OCI-LY3 (cell line): ENCODE measurements around the gene SLC17A2.

Experiments
- H2AFZ ChIP-seq: fragments of 200-600, 300-600 bp; shearing (Covaris generic); 2 replicates; pipeline ENCODE4 v1.6.0; 2014; ENCODE audit warnings: antibody characterized with exemption, low read depth, low read length
- H3K27ac ChIP-seq: fragments of 200-600, 300-600 bp; sonication (generic); 2 replicates; pipeline ENCODE4 v1.5.1; 2014; ENCODE audit warnings: mild to moderate bottlenecking, low read length, moderate library complexity, mixed read lengths
- H3K27me3 ChIP-seq: fragments of 200-600, 300-600 bp; sonication (generic); 2 replicates; pipeline ENCODE4 v1.6.1; 2014; ENCODE audit warnings: low read depth, low read length, mixed read lengths
- H3K36me3 ChIP-seq: fragments of 200-600, 300-600 bp; sonication (generic); replicated peaks from 2 replicates; pipeline ENCODE3; 2014; ENCODE audit warnings: low read depth, low read length, mixed read lengths
- H3K4me1 ChIP-seq: fragments of 300-600, 200-600 bp; sonication (generic); 2 replicates; pipeline ENCODE4 v1.6.1; 2014; ENCODE audit warnings: low read length, mixed read lengths
- H3K4me2 ChIP-seq: fragments of 200-600, 300-600 bp; sonication (generic); 2 replicates; pipeline ENCODE4 v1.6.1; 2014; ENCODE audit warnings: low read length, mixed read lengths
- H3K4me3 ChIP-seq: fragments of 300-600, 200-600 bp; sonication (generic); 2 replicates; pipeline ENCODE4 v1.5.1; 2014; ENCODE audit warnings: antibody characterized with exemption, mild to moderate bottlenecking, low read length, moderate library complexity
- H3K79me2 ChIP-seq: fragments of 300-600, 200-600 bp; shearing (Covaris generic); 2 replicates; pipeline ENCODE4 v1.6.1; 2014; ENCODE audit warnings: mild to moderate bottlenecking, low read length, mixed read lengths
- H3K9ac ChIP-seq: fragments of 300-600, 200-600 bp; shearing (Covaris generic); 2 replicates; pipeline ENCODE4 v1.6.0; 2014; ENCODE audit warnings: mild to moderate bottlenecking, low read length, moderate library complexity
- H3K9me3 ChIP-seq: fragments of 200-600, 300-600 bp; shearing (Covaris generic); 2 replicates; pipeline ENCODE4 v1.6.1; 2014; ENCODE audit warnings: low read length, mixed read lengths; ENCODE audit not compliant: insufficient read depth
- H4K20me1 ChIP-seq: fragments of 200-600, 300-600 bp; sonication (generic); 2 replicates; pipeline ENCODE4 v1.6.1; 2016; ENCODE audit warnings: low read length, mixed read lengths; ENCODE audit not compliant: insufficient read depth
- EZH2phosphoT487 ChIP-seq: fragments of 200-600 bp; shearing (Covaris generic); IDR thresholded peaks from 2 replicates; pipeline ENCODE4 v1.6.1; 2018; ENCODE audit warnings: antibody characterized with exemption, mixed run types, low read depth
- TF ChIP-seq, protein P1 (sequence below): fragments of 200-600, 300-600 bp; sonication (generic); IDR thresholded peaks from 2 replicates; pipeline ENCODE4 v1.5.1; 2014; ENCODE audit warnings: antibody characterized with exemption, low read length, low read depth

The SLC17A2 gene

DNA sequence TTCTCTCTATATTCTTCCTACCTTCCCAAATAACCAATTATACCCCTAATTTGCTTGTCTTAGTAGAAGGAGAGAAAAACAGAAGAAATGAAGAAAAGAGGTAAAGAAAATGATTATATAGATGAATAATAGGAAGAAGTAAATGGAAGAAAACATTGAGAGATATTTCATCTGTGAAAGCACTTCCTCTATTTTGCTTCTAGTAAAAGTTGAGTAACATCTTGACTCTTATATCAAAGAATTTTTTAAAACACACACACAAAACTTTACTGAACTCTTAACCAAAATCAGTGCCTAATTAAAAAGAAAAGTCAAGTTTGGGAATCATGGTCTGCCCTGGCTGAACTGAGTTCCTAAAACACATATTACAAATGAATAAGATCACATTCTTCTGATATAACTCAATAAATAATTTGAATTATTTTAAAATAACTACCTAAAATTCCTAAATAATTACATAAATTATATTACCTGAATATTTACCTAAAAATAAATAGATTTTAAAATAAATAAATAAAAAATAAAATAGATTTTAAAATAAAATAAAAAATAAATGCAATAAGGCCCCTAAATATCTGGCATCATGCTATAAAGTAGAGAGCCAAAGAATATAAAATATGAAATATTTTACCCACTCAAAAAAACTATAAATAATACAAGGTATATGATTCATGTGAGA, 8.8 kb downstream of the SLC17A2 start:
- no peaks in the 10 kb centered on the region for H3K27me3 ChIP-seq
- no peak overlapping the region for H3K9ac ChIP-seq
- TF ChIP-seq, protein P1, sequence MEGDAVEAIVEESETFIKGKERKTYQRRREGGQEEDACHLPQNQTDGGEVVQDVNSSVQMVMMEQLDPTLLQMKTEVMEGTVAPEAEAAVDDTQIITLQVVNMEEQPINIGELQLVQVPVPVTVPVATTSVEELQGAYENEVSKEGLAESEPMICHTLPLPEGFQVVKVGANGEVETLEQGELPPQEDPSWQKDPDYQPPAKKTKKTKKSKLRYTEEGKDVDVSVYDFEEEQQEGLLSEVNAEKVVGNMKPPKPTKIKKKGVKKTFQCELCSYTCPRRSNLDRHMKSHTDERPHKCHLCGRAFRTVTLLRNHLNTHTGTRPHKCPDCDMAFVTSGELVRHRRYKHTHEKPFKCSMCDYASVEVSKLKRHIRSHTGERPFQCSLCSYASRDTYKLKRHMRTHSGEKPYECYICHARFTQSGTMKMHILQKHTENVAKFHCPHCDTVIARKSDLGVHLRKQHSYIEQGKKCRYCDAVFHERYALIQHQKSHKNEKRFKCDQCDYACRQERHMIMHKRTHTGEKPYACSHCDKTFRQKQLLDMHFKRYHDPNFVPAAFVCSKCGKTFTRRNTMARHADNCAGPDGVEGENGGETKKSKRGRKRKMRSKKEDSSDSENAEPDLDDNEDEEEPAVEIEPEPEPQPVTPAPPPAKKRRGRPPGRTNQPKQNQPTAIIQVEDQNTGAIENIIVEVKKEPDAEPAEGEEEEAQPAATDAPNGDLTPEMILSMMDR = no peak
- TF ChIP-seq EZH2phosphoT487 = no peak
- no peak overlapping the region for H3K4me3 ChIP-seq
- H3K27ac ChIP-seq = no peak overlapping the region
- no peak overlapping the region for H2AFZ ChIP-seq
- H3K9me3 ChIP-seq = no peaks in the 10 kb centered on the region
- no peaks in the 10 kb centered on the region for H3K79me2 ChIP-seq
- H3K36me3 ChIP-seq = no peaks in the 10 kb centered on the region
- H4K20me1 ChIP-seq = no peaks in the 10 kb centered on the region
- no peaks in the 10 kb centered on the region for H3K4me1 ChIP-seq
- no peak overlapping the region for H3K4me2 ChIP-seq

DNA sequence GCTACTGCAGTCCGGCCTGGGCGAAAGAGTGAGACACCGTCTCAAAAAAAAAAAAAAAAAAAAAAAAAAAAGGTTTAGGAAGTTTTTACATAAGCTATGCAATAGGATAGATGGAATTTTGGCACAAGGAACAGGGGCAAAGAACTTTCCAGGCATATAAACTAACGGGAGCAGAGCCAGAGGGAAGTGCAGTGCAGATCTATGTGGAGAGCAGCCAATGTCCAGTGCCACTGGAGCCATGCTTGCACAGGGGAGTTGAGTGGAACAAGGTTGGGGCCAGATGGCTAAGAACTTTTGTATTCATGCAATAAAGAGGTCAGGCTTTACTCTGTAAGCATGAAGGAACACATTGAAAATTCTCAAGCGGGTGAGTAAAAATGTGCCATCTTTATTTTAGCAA, 10.8 kb downstream of the SLC17A2 start:
- Histone ChIP-seq H3K79me2 (no peaks in the 10 kb centered on the region), H3K36me3 (no peaks in the 10 kb centered on the region), H4K20me1 (no peaks in the 10 kb centered on the region), H3K27me3 (no peaks in the 10 kb centered on the region), H3K4me3 (no peak overlapping the region), H3K27ac (no peak overlapping the region), H3K4me1 (no peaks in the 10 kb centered on the region), H2AFZ (no peak overlapping the region), H3K9ac (no peak overlapping the region), H3K4me2 (no peak overlapping the region), H3K9me3 (no peaks in the 10 kb centered on the region)
- no peak for TF ChIP-seq EZH2phosphoT487
- TF ChIP-seq, protein P1 = no peak

GRCh38 chr6:25918083-25918683, 12.3 kb downstream of the SLC17A2 start:
- no peak overlapping the region for H2AFZ ChIP-seq
- no peaks in the 10 kb centered on the region for H3K9me3 ChIP-seq
- H4K20me1 ChIP-seq = no peaks in the 10 kb centered on the region
- H3K9ac ChIP-seq = no peak overlapping the region
- H3K4me3 ChIP-seq = no peak overlapping the region
- no peak for TF ChIP-seq EZH2phosphoT487
- TF ChIP-seq, protein P1 = no peak
- H3K4me1 ChIP-seq = no peaks in the 10 kb centered on the region
- no peaks in the 10 kb centered on the region for H3K79me2 ChIP-seq
- no peaks in the 10 kb centered on the region for H3K36me3 ChIP-seq
- no peak overlapping the region for H3K27ac ChIP-seq
- H3K4me2 ChIP-seq = no peak overlapping the region
- no peaks in the 10 kb centered on the region for H3K27me3 ChIP-seq

GRCh38 chr6:25916789-25917490, 13.6 kb downstream of the SLC17A2 start:
- H3K79me2 ChIP-seq = no peaks in the 10 kb centered on the region
- no peaks in the 10 kb centered on the region for H3K9me3 ChIP-seq
- H3K36me3 ChIP-seq = no peaks in the 10 kb centered on the region

More at GRCh38 chr6:25916789-25917490, 13.6 kb downstream of the SLC17A2 start:
- no peak overlapping the region for H3K9ac ChIP-seq
- no peak overlapping the region for H3K27ac ChIP-seq
- no peak overlapping the region for H3K4me3 ChIP-seq
- H2AFZ ChIP-seq = no peak overlapping the region
- H3K27me3 ChIP-seq = no peaks in the 10 kb centered on the region
- no peaks in the 10 kb centered on the region for H4K20me1 ChIP-seq
- no peaks in the 10 kb centered on the region for H3K4me1 ChIP-seq
- no peak overlapping the region for H3K4me2 ChIP-seq
- TF ChIP-seq EZH2phosphoT487 = no peak
- TF ChIP-seq, protein P1 = no peak
